ENCODE results near the gene KCTD16.

GRCh38 chr5:144361406-144361805 is 190.7 kb downstream of the KCTD16 start:
- no peak for TF ChIP-seq POLR2A (IDR thresholded peaks at IDR 0.05)
- TF ChIP-seq, protein P1, sequence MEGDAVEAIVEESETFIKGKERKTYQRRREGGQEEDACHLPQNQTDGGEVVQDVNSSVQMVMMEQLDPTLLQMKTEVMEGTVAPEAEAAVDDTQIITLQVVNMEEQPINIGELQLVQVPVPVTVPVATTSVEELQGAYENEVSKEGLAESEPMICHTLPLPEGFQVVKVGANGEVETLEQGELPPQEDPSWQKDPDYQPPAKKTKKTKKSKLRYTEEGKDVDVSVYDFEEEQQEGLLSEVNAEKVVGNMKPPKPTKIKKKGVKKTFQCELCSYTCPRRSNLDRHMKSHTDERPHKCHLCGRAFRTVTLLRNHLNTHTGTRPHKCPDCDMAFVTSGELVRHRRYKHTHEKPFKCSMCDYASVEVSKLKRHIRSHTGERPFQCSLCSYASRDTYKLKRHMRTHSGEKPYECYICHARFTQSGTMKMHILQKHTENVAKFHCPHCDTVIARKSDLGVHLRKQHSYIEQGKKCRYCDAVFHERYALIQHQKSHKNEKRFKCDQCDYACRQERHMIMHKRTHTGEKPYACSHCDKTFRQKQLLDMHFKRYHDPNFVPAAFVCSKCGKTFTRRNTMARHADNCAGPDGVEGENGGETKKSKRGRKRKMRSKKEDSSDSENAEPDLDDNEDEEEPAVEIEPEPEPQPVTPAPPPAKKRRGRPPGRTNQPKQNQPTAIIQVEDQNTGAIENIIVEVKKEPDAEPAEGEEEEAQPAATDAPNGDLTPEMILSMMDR (IDR thresholded peaks at IDR 0.05): no peak

Measured in Peyer's patch (tissue), 4 donors.